ENCODE data around the gene NME4.

NME4 gene

DNA sequence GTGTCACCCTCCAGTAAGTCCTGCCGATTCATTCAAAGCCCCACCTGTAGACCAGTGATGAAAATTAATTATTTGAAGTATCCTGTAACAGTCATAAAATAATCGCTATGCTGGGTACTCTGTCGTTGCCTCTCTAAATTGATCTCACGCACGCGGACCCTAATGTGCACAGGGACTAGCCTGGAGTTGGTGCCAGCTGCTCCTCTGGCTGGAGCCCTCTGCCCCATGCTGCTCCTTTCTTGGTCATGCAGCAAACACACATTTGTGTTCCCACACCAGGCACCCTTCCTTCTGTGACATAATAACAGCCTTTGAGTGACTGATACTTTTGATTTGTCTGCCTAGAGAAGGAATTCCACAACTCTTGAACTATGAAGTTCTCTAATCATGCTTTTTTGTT, 44.4 kb downstream of the NME4 start:
- DNase-seq, result no peak

- DNase-seq, result no peak
Measured at GRCh38 chr16:442976-443375, 46.0 kb downstream of the NME4 start.

DNA sequence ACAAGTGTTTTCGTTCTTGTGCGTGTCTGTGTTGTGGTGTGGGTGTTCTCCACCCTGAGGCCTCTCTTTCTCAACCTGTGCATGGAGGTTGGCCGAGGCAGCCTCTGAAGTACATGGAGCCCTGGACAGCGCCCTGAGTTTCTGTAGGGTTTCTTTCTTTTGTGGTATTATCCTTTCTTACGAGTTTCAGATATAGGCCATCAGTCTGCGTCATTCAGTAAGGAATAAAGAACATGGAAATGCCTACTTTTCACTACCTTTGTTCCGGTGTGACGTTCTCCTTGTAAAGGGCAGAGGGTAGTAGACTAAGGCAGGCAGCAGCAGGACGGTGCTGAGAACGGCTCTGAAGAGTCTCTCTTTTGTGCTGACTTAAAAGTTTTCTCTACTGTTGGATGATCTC, 47.0 kb downstream of the NME4 start:
- no peak for DNase-seq

GRCh38 chr16:445566-445965, 48.6 kb downstream of the NME4 start:
- DNase-seq, result no peak
